ENCODE results near the gene NBPF20.
A peak's percentile ranks its signal among the peaks of the same experiment; 100 is the strongest.
"Not testable (repeated sequence)": the region's sequence is repeated elsewhere in the genome, so short reads cannot be mapped to it uniquely, and the experiment has no call there.

NBPF20 gene

GRCh38 chr1:145429329-145429728 is 3.9 kb upstream of the NBPF20 start:
- DNase-seq (ENCODE audit: low read depth): not testable (repeated sequence)

GRCh38 chr1:145424612-145425435 is 579 bp downstream of the NBPF20 start:
- peak; percentile 29 for DNase-seq (ENCODE audit: low read depth)

DNA sequence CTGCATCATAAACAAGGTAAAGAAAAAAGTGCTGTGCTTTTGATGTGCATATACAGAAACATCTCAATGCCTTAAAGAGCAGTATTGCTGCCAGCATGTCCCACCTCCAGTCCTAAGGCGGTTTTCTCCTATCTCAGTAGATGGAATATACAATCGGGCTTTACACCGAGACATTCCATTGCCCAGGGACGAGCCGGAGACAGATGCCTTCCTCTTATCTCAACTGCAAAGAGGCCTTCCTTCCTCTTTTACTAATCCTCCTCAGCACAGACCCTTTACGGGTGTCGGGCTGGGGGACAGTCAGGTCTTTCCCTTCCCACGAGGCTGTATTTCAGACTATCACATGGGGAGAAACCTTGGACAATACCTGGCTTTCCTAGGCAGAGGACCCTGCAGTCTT is 10.3 kb downstream of the NBPF20 start:
- DNase-seq (ENCODE audit: low read depth): not testable (repeated sequence)

- not testable (repeated sequence) for DNase-seq (ENCODE audit: low read depth)
These were observed 18.1 kb downstream of the NBPF20 start for GRCh38 chr1:145407266-145407665.

DNA sequence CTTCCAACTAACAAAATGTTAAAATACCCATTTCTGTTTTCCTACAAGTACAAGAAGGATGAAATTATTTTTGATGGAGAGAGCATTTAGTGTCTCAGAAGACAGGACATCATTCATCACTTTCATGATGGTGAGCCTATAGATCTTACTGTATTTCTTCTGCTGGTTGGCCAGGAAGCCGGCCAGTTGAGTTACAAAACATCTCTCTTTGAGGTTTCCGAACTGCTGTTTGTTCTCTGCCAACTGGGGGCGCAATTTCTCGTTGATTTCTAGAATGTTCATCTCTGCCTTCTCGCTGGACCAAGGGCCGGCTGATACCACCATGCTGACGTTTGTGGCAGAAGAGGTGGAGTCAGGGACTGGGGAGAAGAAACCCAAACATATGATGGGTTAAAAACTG is 20.5 kb downstream of the NBPF20 start:
- DNase-seq (ENCODE audit: low read depth): not testable (repeated sequence)

DNA sequence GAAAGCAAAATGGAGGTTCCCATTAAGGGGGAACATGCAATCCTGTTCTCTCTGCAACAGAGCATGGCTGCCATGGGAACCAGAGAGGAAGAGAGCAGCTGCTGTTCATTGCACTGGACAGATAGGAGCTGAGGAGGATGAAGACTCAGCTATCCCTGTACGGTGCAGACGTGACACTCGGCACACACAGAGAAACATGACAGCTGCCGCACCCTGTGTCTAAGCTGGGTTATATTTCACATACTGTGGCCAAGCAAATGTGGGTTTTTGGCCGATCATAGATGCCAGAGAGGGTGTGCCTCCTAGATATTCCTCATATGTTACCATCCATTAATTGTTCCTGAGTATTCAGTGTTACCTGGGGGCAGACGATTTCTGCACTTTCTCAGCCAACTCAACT is 24.7 kb downstream of the NBPF20 start:
- DNase-seq (ENCODE audit: low read depth): not testable (repeated sequence)
